Adrenal gland (tissue), 12 donors: Measurements from ENCODE around the gene TBXA2R. TPM values are rescaled to one million over a fixed set of nuclear protein-coding genes. Genes with fewer than 3 reads are reported as not detected.

Experiments
- DNase-seq, 7 donors: peaks; one replicate each; pipeline ENCODE4 v3.0.0-alpha.2; 2019 to 2020
- H3K27ac ChIP-seq, 5 donors: fragments of 200-600 bp; sonication (generic) in 4 of 5; 1 replicate in 3 of 5; 2 replicates in 2 of 5; pipeline versions ENCODE4 v1.5.1 to v1.8.0; 2016 to 2020; ENCODE audit warnings: mild to moderate bottlenecking in 1 of 5
- H3K27me3 ChIP-seq: fragments of 200-600 bp; 2 replicates; pipeline ENCODE4 v1.8.0; 2021
- H3K36me3 ChIP-seq, 2 donors: fragments of 200-600 bp; replicated peaks in 1 of 2; 1 replicate in 1 of 2; 2 replicates in 1 of 2; pipeline versions ENCODE4 v1.5.1 to v1.8.0; 2018 to 2022
- H3K4me1 ChIP-seq, 2 donors: fragments of 200-600 bp; replicated peaks in 1 of 2; 1 replicate in 1 of 2; 2 replicates in 1 of 2; pipeline versions ENCODE4 v1.5.1 to v1.8.0; 2018 to 2021
- H3K4me3 ChIP-seq, 4 donors: fragments of 200-600 bp; sonication (generic) in 3 of 4; one replicate each; pipeline ENCODE4 v1.5.1; 2016 to 2018
- H3K9me3 ChIP-seq, 3 donors: fragments of 200-600 bp; sonication (generic) in 1 of 3; replicated peaks in 1 of 3; 1 replicate in 2 of 3; 2 replicates in 1 of 3; pipeline versions ENCODE4 v1.5.1 to v1.8.0; 2016 to 2021
- POLR2A ChIP-seq, 2 donors: fragments of 450-650 bp; IDR thresholded peaks; one replicate each; pipeline ENCODE4 v1.6.1; 2017; ENCODE audit warnings: antibody characterized with exemption in 2 of 2, mild to moderate bottlenecking in 2 of 2, moderate library complexity in 1 of 2
- WGBS, 4 donors: extraction: QIAGEN DNeasy Blood & Tissue Kit in 2 of 4; methylation state at CpG; one replicate each; pipeline versions ENCODE4 v1.1.5 to v1.1.7; 2013 to 2017; 5-methylcytosine and 5-hydroxymethylcytosine counted together
- intact Hi-C, 2 donors: fragments of 100-400 bp; cut with DNase I; formaldehyde crosslinking; loops; one replicate each; pipeline versions ENCODE4 v1.14.1 to v1.15.0; 2022 to 2023
- polyA plus RNA-seq, 3 donors: library from polyadenylated mRNA; stranded (reverse); fragments of 200-250 nt in 2 of 3; fragments of 350-450 nt in 1 of 3; fragmentation: Illumina TruSeq in 1 of 3; extraction: RNeasy Lipid Tissue Mini Kit (QIAGEN cat#74804) in 1 of 3; gene quantifications; one replicate each; pipeline ENCODE4 v1.2.3, GENCODE V29; 2013 to 2014
- total RNA-seq, 9 donors: library from RNA; depleted of rRNA in 4 of 9; stranded (reverse); fragments of >200 nt in 4 of 9; fragments of 120-200 nt in 1 of 9; fragmentation: NEBNext Ultra II Directional in 1 of 9; extraction: Animal tissue kit (Norgen Biotek cat#: 25700) in 1 of 9; gene quantifications; one replicate each; pipeline versions ENCODE4 v1.1.0 to v1.2.4, GENCODE V29; 2013 to 2023
- TF ChIP-seq, protein P1 (sequence below), 6 experiments: fragments of 450-650 bp in 4 of 6; fragments of 200-600 bp in 2 of 6; sonication (generic) in 1 of 6; IDR thresholded peaks; 1 replicate in 5 of 6; 2 replicates in 1 of 6; pipeline versions ENCODE4 v1.5.1 to v1.8.0; 2016 to 2021; ENCODE audit warnings: antibody characterized with exemption in 6 of 6, mild to moderate bottlenecking in 2 of 6, moderate library complexity in 1 of 6
- donor health status: healthy with polysubstance abuse.
- donor health status: Bipolar disorder and iron deficiency.
- donor health status: DM: yes; HTN: yes; CAD: no.
- donor health status: DM: no; HTN: no; CAD: no.
- donor health status: DM: no; HTN: no; CAD: no.
- donor health status: DM: yes; HTN: yes; CAD: no.

The TBXA2R gene
- total and polyA plus RNA-seq, 12 donors: 4.7 to 25.5 (median 12.4) TPM

DNA sequence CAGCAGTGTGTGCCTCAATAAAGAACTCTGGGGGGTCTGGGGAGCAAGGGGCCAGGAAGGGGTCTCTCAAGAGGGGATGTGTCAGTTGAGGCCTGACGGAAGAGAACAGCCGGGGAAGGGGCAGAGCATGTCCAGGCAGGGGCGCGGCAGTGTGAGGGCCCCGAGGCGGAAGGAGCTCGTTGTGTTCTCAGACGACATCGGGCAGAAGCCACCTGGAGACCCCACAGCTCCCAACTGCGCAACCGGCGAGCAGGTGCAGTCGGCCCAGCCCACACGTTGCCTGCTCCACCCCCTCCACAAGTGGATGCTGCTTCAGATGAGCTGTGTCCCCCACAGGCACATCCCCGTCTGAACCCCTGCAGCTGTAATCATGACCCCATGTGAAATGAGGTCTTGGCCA is 15.0 kb upstream of the TBXA2R start:
- H3K9me3 ChIP-seq: no peaks in the 10 kb centered on the region
- no peak for DNase-seq
- TF ChIP-seq, protein P1, sequence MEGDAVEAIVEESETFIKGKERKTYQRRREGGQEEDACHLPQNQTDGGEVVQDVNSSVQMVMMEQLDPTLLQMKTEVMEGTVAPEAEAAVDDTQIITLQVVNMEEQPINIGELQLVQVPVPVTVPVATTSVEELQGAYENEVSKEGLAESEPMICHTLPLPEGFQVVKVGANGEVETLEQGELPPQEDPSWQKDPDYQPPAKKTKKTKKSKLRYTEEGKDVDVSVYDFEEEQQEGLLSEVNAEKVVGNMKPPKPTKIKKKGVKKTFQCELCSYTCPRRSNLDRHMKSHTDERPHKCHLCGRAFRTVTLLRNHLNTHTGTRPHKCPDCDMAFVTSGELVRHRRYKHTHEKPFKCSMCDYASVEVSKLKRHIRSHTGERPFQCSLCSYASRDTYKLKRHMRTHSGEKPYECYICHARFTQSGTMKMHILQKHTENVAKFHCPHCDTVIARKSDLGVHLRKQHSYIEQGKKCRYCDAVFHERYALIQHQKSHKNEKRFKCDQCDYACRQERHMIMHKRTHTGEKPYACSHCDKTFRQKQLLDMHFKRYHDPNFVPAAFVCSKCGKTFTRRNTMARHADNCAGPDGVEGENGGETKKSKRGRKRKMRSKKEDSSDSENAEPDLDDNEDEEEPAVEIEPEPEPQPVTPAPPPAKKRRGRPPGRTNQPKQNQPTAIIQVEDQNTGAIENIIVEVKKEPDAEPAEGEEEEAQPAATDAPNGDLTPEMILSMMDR (IDR thresholded peaks at IDR 0.05): no peak
- no peak for TF ChIP-seq POLR2A (IDR thresholded peaks at IDR 0.05)
- H3K27ac ChIP-seq: no peak overlapping the region
- peaks cover 0 to 11% of the 10 kb centered on the region in 2 donors for H3K36me3 ChIP-seq
- H3K4me1 ChIP-seq: peaks cover 6 to 24% of the 10 kb centered on the region in 2 donors
- H3K4me3 ChIP-seq: no peak overlapping the region
- WGBS, 4 donors: 90 to 97% (median 92%) methylated on average over 10 to 15 of the region's 15 CpGs
- intact Hi-C loops: loop anchor here in 1 of 2 donors (10.0 kb wide), 1 partner anchor 307 kb away; no protein-coding TSS in a partner anchor
- H3K27me3 ChIP-seq: no peaks in the 10 kb centered on the region

GRCh38 chr19:3620817-3621547 is 14.3 kb upstream of the TBXA2R start:
- peaks cover 0 to 15% of the 10 kb centered on the region in 2 donors for H3K36me3 ChIP-seq
- DNase-seq: no peak
- H3K27me3 ChIP-seq: no peaks in the 10 kb centered on the region
- 78 to 86% (median 86%) methylated on average over 6 to 24 of the region's 24 CpGs for WGBS, 4 donors
- no peak overlapping the region for H3K27ac ChIP-seq
- no peak overlapping the region for H3K4me3 ChIP-seq
- no peaks in the 10 kb centered on the region for H3K9me3 ChIP-seq
- intact Hi-C loops: loop anchor here in 1 of 2 donors (10.0 kb wide), 1 partner anchor 306 kb away; no protein-coding TSS in a partner anchor
- TF ChIP-seq, protein P1 (IDR thresholded peaks at IDR 0.05): no peak
- TF ChIP-seq POLR2A (IDR thresholded peaks at IDR 0.05): no peak
- peaks cover 6 to 23% of the 10 kb centered on the region in 2 donors for H3K4me1 ChIP-seq

DNA sequence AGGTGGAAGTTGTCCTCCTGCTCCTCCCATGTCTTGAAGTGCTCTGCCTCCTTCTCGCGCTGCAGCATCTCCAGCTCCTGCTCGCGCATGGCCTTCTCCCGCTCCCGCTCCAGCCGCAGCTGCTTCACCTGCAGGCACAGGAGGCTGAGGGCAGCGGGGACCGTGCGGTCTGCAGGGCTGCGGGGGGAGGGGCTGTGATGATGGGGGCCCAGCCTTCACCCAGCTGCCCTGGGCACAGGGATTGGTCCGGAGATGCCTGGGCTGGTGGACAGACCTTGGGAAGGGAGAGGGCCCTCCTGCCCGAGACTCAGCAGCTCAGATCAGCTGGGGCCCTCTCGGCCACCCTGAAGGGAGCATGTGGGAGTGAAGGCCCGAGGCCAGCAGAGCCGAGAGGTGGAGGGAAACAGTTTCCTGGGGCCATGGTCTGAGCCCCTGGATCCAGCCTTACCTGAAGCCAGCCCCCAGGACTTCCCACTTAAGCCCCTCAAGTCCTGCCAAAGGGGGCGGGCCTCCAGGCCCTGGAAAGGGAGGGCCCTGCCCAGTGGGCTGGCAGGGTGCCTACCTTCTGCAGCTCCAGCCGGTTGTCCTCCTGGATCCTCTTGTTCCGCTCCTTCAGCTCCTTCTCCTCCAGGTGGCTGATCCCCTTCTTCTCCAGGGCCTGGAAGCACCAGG is 13.6 kb upstream of the TBXA2R start:
- WGBS, 4 donors: 72 to 83% (median 80%) methylated on average over 11 to 19 of the region's 19 CpGs
- no peaks in the 10 kb centered on the region for H3K27me3 ChIP-seq
- H3K27ac ChIP-seq: no peak overlapping the region
- peaks cover 0 to 15% of the 10 kb centered on the region in 2 donors for H3K36me3 ChIP-seq
- DNase-seq: no peak
- H3K4me1 ChIP-seq: peaks cover under 1 to 16% of the 10 kb centered on the region in 2 donors
- H3K9me3 ChIP-seq: no peaks in the 10 kb centered on the region
- no peak overlapping the region for H3K4me3 ChIP-seq
- TF ChIP-seq, protein P1 (IDR thresholded peaks at IDR 0.05): no peak
- no peak for TF ChIP-seq POLR2A (IDR thresholded peaks at IDR 0.05)
- intact Hi-C loops: loop anchor here in 1 of 2 donors (10.0 kb wide), 1 partner anchor 305 kb away; no protein-coding TSS in a partner anchor

DNA sequence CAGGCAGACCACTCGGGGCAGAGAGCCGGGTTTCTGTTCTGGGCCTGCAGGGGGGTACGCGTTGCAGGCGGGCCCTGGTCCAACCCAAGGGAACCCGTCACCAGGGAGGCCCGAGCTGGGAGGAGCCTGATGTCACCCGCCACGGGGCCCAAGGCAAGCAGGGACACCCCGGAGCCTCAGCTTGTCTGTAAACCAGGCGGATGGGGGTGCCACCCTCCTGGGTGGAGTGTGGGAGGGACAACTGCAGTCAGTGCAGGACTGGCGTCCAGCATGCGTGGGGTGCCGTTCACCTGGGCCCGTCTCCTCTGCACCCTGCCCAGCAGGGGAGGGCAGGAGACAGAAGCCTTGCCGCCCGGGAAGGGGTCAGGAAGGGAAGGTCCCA is 12.9 kb upstream of the TBXA2R start:
- H3K27me3 ChIP-seq: no peaks in the 10 kb centered on the region
- H3K36me3 ChIP-seq: peaks cover 0 to 15% of the 10 kb centered on the region in 2 donors
- WGBS, 4 donors: 81 to 87% (median 83%) methylated on average over 6 to 17 of the region's 17 CpGs
- H3K4me3 ChIP-seq: no peak overlapping the region
- TF ChIP-seq, protein P1 (IDR thresholded peaks at IDR 0.05): no peak
- DNase-seq: no peak
- H3K4me1 ChIP-seq: peaks cover 0 to 9% of the 10 kb centered on the region in 2 donors
- H3K9me3 ChIP-seq: no peaks in the 10 kb centered on the region
- no peak overlapping the region for H3K27ac ChIP-seq
- intact Hi-C loops: loop anchor here (5.0 to 10.0 kb wide), 2 partner anchors 72 to 305 kb away; no protein-coding TSS in a partner anchor
